Measurements from ENCODE around the gene LPAR2. TPM values are rescaled to one million over a fixed set of nuclear protein-coding genes. Genes with fewer than 3 reads are reported as not detected.

LPAR2 gene
- total RNA-seq, 2 donors from 2014 or later, result 60.4 to 81.7 TPM

- TF ChIP-seq CTCF (conservative IDR thresholded peaks at IDR 0.05), result no peak
- H3K27ac Mint-ChIP-seq, result no peak overlapping the region
- no peaks in the 10 kb centered on the region for H3K4me1 ChIP-seq (ENCODE audit: control insufficient read depth, insufficient read depth, low read length)
Observed at GRCh38 chr19:19655051-19655594, 27.1 kb upstream of the LPAR2 start.

DNA sequence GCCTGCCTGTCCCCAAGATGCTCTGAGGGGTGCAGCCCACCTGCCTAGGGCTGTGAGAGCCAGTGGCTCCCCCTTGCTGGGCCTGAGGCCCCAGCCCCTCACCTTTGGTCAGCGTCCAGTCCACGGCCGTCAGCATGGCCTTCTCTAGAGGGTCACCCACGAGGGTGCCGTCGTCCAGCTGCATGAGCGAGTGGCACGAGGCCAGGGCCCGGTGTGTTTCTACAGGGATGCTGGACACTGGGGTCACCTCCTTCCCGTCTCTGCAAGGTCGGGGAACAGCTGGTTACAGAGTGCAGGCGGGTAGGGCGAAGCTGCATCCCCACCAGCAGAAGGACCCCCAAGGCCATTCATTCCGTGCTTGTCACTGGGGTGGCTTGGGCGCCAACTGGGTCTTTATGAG, 26.4 kb upstream of the LPAR2 start:
- H3K4me3 ChIP-seq (ENCODE audit: low read length), result no peak overlapping the region

More at GRCh38 chr19:19655051-19655594, 27.1 kb upstream of the LPAR2 start:
- Histone ChIP-seq H3K4me3 (ENCODE audit: low read length) (no peak overlapping the region), H3K36me3 (ENCODE audit: control insufficient read depth, insufficient read depth, low read length) (peaks cover 83% of the 10 kb centered on the region), H3K27me3 (ENCODE audit: control insufficient read depth, insufficient read depth, low read length, poor library complexity, severe bottlenecking) (no peaks in the 10 kb centered on the region), H3K9me3 (ENCODE audit: control insufficient read depth, low read length) (no peaks in the 10 kb centered on the region), H3K27ac (ENCODE audit: low read depth, low read length) (no peak overlapping the region), H3K9ac (ENCODE audit: extremely low read depth, low read length, poor library complexity, severe bottlenecking) (no peak overlapping the region)
- Mint-ChIP-seq H3K4me1 (no peaks in the 10 kb centered on the region), H3K9me3 (no peaks in the 10 kb centered on the region), H3K4me3 (no peak overlapping the region), H3K36me3 (ENCODE audit: low read depth) (peaks cover 72% of the 10 kb centered on the region), H3K27me3 (ENCODE audit: insufficient read depth) (no peaks in the 10 kb centered on the region)
- 95 to 99% methylated on average over 18 to 22 of the region's 22 CpGs for WGBS, 2 experiments (ENCODE audit: insufficient coverage in 1 of 2, insufficient read length in 1 of 2)
- DNase-seq, result no peak

GRCh38 chr19:19653597-19654147, 25.7 kb upstream of the LPAR2 start:
- Mint-ChIP-seq H3K36me3 (ENCODE audit: low read depth) (peaks cover 76% of the 10 kb centered on the region), H3K9me3 (no peaks in the 10 kb centered on the region), H3K4me3 (no peak overlapping the region), H3K27me3 (ENCODE audit: insufficient read depth) (no peaks in the 10 kb centered on the region), H3K4me1 (no peaks in the 10 kb centered on the region), H3K27ac (no peak overlapping the region)
- H3K9ac ChIP-seq (ENCODE audit: extremely low read depth, low read length, poor library complexity, severe bottlenecking), result no peak overlapping the region
- no peaks in the 10 kb centered on the region for H3K9me3 ChIP-seq (ENCODE audit: control insufficient read depth, low read length)
- no peak for DNase-seq
- peaks cover 76% of the 10 kb centered on the region for H3K36me3 ChIP-seq (ENCODE audit: control insufficient read depth, insufficient read depth, low read length)
- 96 to 98% methylated on average over 21 to 23 of the region's 23 CpGs for WGBS, 2 experiments (ENCODE audit: insufficient coverage in 1 of 2, insufficient read length in 1 of 2)
- H3K4me1 ChIP-seq (ENCODE audit: control insufficient read depth, insufficient read depth, low read length), result no peaks in the 10 kb centered on the region
- no peak for TF ChIP-seq CTCF (conservative IDR thresholded peaks at IDR 0.05)
- no peak overlapping the region for H3K4me3 ChIP-seq (ENCODE audit: low read length)
- H3K27ac ChIP-seq (ENCODE audit: low read depth, low read length), result no peak overlapping the region
- H3K27me3 ChIP-seq (ENCODE audit: control insufficient read depth, insufficient read depth, low read length, poor library complexity, severe bottlenecking), result no peaks in the 10 kb centered on the region

More for the DNA sequence above, 26.4 kb upstream of the LPAR2 start:
- no peak for TF ChIP-seq CTCF (conservative IDR thresholded peaks at IDR 0.05)
- no peaks in the 10 kb centered on the region for H3K4me1 Mint-ChIP-seq
- no peak overlapping the region for H3K27ac Mint-ChIP-seq
- no peak overlapping the region for H3K4me3 Mint-ChIP-seq
- H3K9me3 ChIP-seq (ENCODE audit: control insufficient read depth, low read length), result no peaks in the 10 kb centered on the region
- H3K9me3 Mint-ChIP-seq, result no peaks in the 10 kb centered on the region
- H3K36me3 ChIP-seq (ENCODE audit: control insufficient read depth, insufficient read depth, low read length), result peaks cover 77% of the 10 kb centered on the region
- 95 to 98% methylated on average over 14 to 15 of the region's 15 CpGs for WGBS, 2 experiments (ENCODE audit: insufficient coverage in 1 of 2, insufficient read length in 1 of 2)
- no peaks in the 10 kb centered on the region for H3K4me1 ChIP-seq (ENCODE audit: control insufficient read depth, insufficient read depth, low read length)
- no peak overlapping the region for H3K27ac ChIP-seq (ENCODE audit: low read depth, low read length)
- H3K27me3 ChIP-seq (ENCODE audit: control insufficient read depth, insufficient read depth, low read length, poor library complexity, severe bottlenecking), result no peaks in the 10 kb centered on the region
- H3K27me3 Mint-ChIP-seq (ENCODE audit: insufficient read depth), result no peaks in the 10 kb centered on the region
- DNase-seq, result no peak
- no peak overlapping the region for H3K9ac ChIP-seq (ENCODE audit: extremely low read depth, low read length, poor library complexity, severe bottlenecking)
- H3K36me3 Mint-ChIP-seq (ENCODE audit: low read depth), result peaks cover 75% of the 10 kb centered on the region
